Karpas-422 (cell line): ENCODE results near the gene ESYT2. TPM values are rescaled to one million over a fixed set of nuclear protein-coding genes. Genes with fewer than 3 reads are reported as not detected.
"Not testable (repeated sequence)": the region's sequence is repeated elsewhere in the genome, so short reads cannot be mapped to it uniquely, and the experiment has no call there.

Source experiments
- DNase-seq: peaks from one replicate; pipeline ENCODE4 v3.0.0-alpha.2; 2015
- H2AFZ ChIP-seq: fragments of 200-600 bp; sonication (generic); 2 replicates; pipeline ENCODE4 v1.6.1; 2014; ENCODE audit warnings: antibody characterized with exemption, low read length, mixed read lengths
- H3K27ac ChIP-seq: fragments of 200-600 bp; sonication (generic); 2 replicates; pipeline ENCODE4 v1.5.1; 2014; ENCODE audit warnings: mild to moderate bottlenecking, low read length, moderate library complexity
- H3K27me3 ChIP-seq: fragments of 200-600 bp; sonication (generic); 2 replicates; pipeline ENCODE4 v1.6.1; 2014; ENCODE audit warnings: low read length, mixed read lengths
- H3K36me3 ChIP-seq: fragments of 200-600 bp; sonication (generic); 2 replicates; pipeline ENCODE4 v1.6.1; 2014; ENCODE audit warnings: low read length, mixed read lengths; ENCODE audit not compliant: insufficient read depth
- H3K4me1 ChIP-seq: fragments of 200-600 bp; sonication (generic); 2 replicates; pipeline ENCODE4 v1.6.1; 2014; ENCODE audit warnings: mild to moderate bottlenecking, low read length, mixed read lengths
- H3K4me2 ChIP-seq: fragments of 200-600 bp; sonication (generic); 2 replicates; pipeline ENCODE4 v1.6.1; 2014; ENCODE audit warnings: low read length, low read depth, mild to moderate bottlenecking; ENCODE audit not compliant: poor library complexity, severe bottlenecking
- H3K4me3 ChIP-seq: fragments of 200-600 bp; sonication (generic); 2 replicates; pipeline ENCODE4 v1.5.1; 2014; ENCODE audit warnings: mild to moderate bottlenecking, antibody characterized with exemption, low read length, mixed read lengths
- H3K79me2 ChIP-seq: fragments of 200-600 bp; sonication (generic); 2 replicates; pipeline ENCODE4 v1.6.1; 2014; ENCODE audit warnings: mild to moderate bottlenecking, low read length, mixed read lengths
- H3K9ac ChIP-seq: fragments of 200-600 bp; sonication (generic); 2 replicates; pipeline ENCODE4 v1.6.0; 2014; ENCODE audit warnings: low read length
- H3K9me2 ChIP-seq: fragments of 200-600 bp; sonication (generic), shearing (Covaris generic); replicated peaks from 2 replicates; pipeline ENCODE4 v1.6.0; 2014; ENCODE audit warnings: mild to moderate bottlenecking, low read length, moderate library complexity; ENCODE audit not compliant: insufficient read depth
- H3K9me3 ChIP-seq: fragments of 300-700, 200-600 bp; sonication (generic); 2 replicates; pipeline ENCODE4 v1.6.1; 2014; ENCODE audit warnings: low read length, mixed read lengths
- H4K20me1 ChIP-seq: fragments of 200-600 bp; sonication (generic); 2 replicates; pipeline ENCODE4 v1.6.1; 2014; ENCODE audit warnings: mild to moderate bottlenecking, antibody characterized with exemption, low read length, low read depth; ENCODE audit not compliant: insufficient read depth
- total RNA-seq: library from RNA; depleted of rRNA; stranded (reverse); fragments of >200 nt; shearing (Covaris generic); gene quantifications from 2 replicates; pipeline ENCODE4 v1.2.3, GENCODE V29; 2014; ENCODE audit warnings: low replicate concordance

Gene ESYT2
- total RNA-seq, 1 experiment from 2014 or later, result 242 TPM

- Histone ChIP-seq H2AFZ (no peak overlapping the region), H3K79me2 (peaks cover 72% of the 10 kb centered on the region), H3K4me2 (peak overlapping the region; percentile 63), H3K27ac (peak overlapping the region; percentile 93), H3K36me3 (peaks cover 7% of the 10 kb centered on the region; the same call in 1 of the 2 replicates), H3K4me3 (no peak overlapping the region), H4K20me1 (no peaks in the 10 kb centered on the region), H3K9me2 (no peaks in the 10 kb centered on the region), H3K9me3 (no peaks in the 10 kb centered on the region), H3K27me3 (no peaks in the 10 kb centered on the region), H3K4me1 (peaks cover 64% of the 10 kb centered on the region), H3K9ac (peak overlapping the region; percentile 63; the same call in 1 of the 2 replicates)
- DNase-seq, result no peak
These were observed 36.7 kb upstream of the ESYT2 start for GRCh38 chr7:158865977-158866376.

- Histone ChIP-seq H3K9me2 (no peaks in the 10 kb centered on the region), H3K4me2 (peak overlapping the region; percentile 63), H3K4me3 (no peak overlapping the region), H3K79me2 (peaks cover 73% of the 10 kb centered on the region), H3K36me3 (peaks cover 3% of the 10 kb centered on the region; the same call in 1 of the 2 replicates), H3K27ac (peak overlapping the region; percentile 93), H3K9ac (peak overlapping the region; percentile 63), H3K27me3 (no peaks in the 10 kb centered on the region), H4K20me1 (no peaks in the 10 kb centered on the region), H2AFZ (no peak overlapping the region), H3K9me3 (no peaks in the 10 kb centered on the region), H3K4me1 (peaks cover 69% of the 10 kb centered on the region)
- peak; percentile 69 for DNase-seq
These were observed 36.2 kb upstream of the ESYT2 start for GRCh38 chr7:158865462-158865922.

GRCh38 chr7:158864833-158865232 is 35.5 kb upstream of the ESYT2 start:
- H3K4me1 ChIP-seq, result peaks cover 75% of the 10 kb centered on the region
- peaks cover 78% of the 10 kb centered on the region for H3K79me2 ChIP-seq
- H3K9me2 ChIP-seq, result no peaks in the 10 kb centered on the region
- H3K4me2 ChIP-seq, result peak overlapping the region; percentile 63
- H3K9me3 ChIP-seq, result no peaks in the 10 kb centered on the region
- peaks cover 1% of the 10 kb centered on the region; the same call in 1 of the 2 replicates for H3K36me3 ChIP-seq
- H2AFZ ChIP-seq, result no peak overlapping the region
- no peaks in the 10 kb centered on the region for H4K20me1 ChIP-seq
- no peak for DNase-seq
- H3K4me3 ChIP-seq, result peak overlapping the region; percentile 20; the same call in 1 of the 2 replicates
- no peaks in the 10 kb centered on the region for H3K27me3 ChIP-seq
- peak overlapping the region; percentile 93 for H3K27ac ChIP-seq
- H3K9ac ChIP-seq, result peak overlapping the region; percentile 63

GRCh38 chr7:158864507-158864820 is 35.2 kb upstream of the ESYT2 start:
- H3K4me3 ChIP-seq, result peak overlapping the region; percentile 59; the same call in 1 of the 2 replicates
- no peak overlapping the region for H2AFZ ChIP-seq

GRCh38 chr7:158863611-158864506 is 34.5 kb upstream of the ESYT2 start:
- Histone ChIP-seq H2AFZ (no peak overlapping the region), H3K9me2 (no peaks in the 10 kb centered on the region), H3K36me3 (no peaks in the 10 kb centered on the region), H3K4me3 (peak overlapping the region; percentile 59), H4K20me1 (no peaks in the 10 kb centered on the region), H3K9me3 (no peaks in the 10 kb centered on the region), H3K27me3 (no peaks in the 10 kb centered on the region), H3K79me2 (peaks cover 78% of the 10 kb centered on the region), H3K9ac (peak overlapping the region; percentile 63), H3K4me1 (peaks cover 78% of the 10 kb centered on the region), H3K4me2 (peak overlapping the region; percentile 63), H3K27ac (peak overlapping the region; percentile 93)
- peak; percentile 81 for DNase-seq

More at GRCh38 chr7:158864507-158864820, 35.2 kb upstream of the ESYT2 start:
- Histone ChIP-seq H3K9ac (peak overlapping the region; percentile 63), H4K20me1 (no peaks in the 10 kb centered on the region), H3K4me1 (peaks cover 78% of the 10 kb centered on the region), H3K36me3 (no peaks in the 10 kb centered on the region), H3K79me2 (peaks cover 78% of the 10 kb centered on the region), H3K9me3 (no peaks in the 10 kb centered on the region), H3K4me2 (peak overlapping the region; percentile 63), H3K27me3 (no peaks in the 10 kb centered on the region), H3K9me2 (no peaks in the 10 kb centered on the region), H3K27ac (peak overlapping the region; percentile 93)
- no peak for DNase-seq

- H3K27me3 ChIP-seq, H3K9me2 ChIP-seq, H2AFZ ChIP-seq, H3K36me3 ChIP-seq, H3K9me3 ChIP-seq, H4K20me1 ChIP-seq, DNase-seq: not testable (repeated sequence)
- Histone ChIP-seq H3K4me1 (peaks cover 76% of the 10 kb centered on the region), H3K4me2 (peak overlapping the region; percentile 63), H3K79me2 (peaks cover 84% of the 10 kb centered on the region), H3K4me3 (peak overlapping the region; percentile 59), H3K9ac (peak overlapping the region; percentile 63), H3K27ac (peak overlapping the region; percentile 93)
These were observed 33.8 kb upstream of the ESYT2 start for GRCh38 chr7:158862985-158863610.

GRCh38 chr7:158861936-158862704 is 32.8 kb upstream of the ESYT2 start:
- H3K27ac ChIP-seq, result no peak overlapping the region
- H3K27me3 ChIP-seq, result no peaks in the 10 kb centered on the region
- no peaks in the 10 kb centered on the region for H3K9me3 ChIP-seq
- no peak overlapping the region for H3K4me2 ChIP-seq
- no peak for DNase-seq
- H3K9ac ChIP-seq, result no peak overlapping the region
- H3K4me3 ChIP-seq, result no peak overlapping the region
- H3K9me2 ChIP-seq, result no peaks in the 10 kb centered on the region
- no peaks in the 10 kb centered on the region for H4K20me1 ChIP-seq
- H3K4me1 ChIP-seq, result peaks cover 76% of the 10 kb centered on the region
- peaks cover 2% of the 10 kb centered on the region; the same call in 1 of the 2 replicates for H3K36me3 ChIP-seq
- no peak overlapping the region for H2AFZ ChIP-seq
- H3K79me2 ChIP-seq, result peaks cover 85% of the 10 kb centered on the region
